Sigmoid colon (tissue), 3 donors: ENCODE measurements around the gene POU5F1.

Source experiments
- CTCF ChIP-seq, 4 experiments: fragments of 450-650 bp in 3 of 4; fragments of 200-600 bp in 1 of 4; IDR thresholded peaks; one replicate each; pipeline ENCODE4 v1.5.1; 2016 to 2019; ENCODE audit warnings: antibody characterized with exemption in 4 of 4, mild to moderate bottlenecking in 3 of 4, moderate library complexity in 2 of 4
- POLR2A ChIP-seq, 2 donors: fragments of 450-650 bp; IDR thresholded peaks; one replicate each; pipeline ENCODE4 v1.6.1; 2016; ENCODE audit warnings: antibody characterized with exemption in 2 of 2, mild to moderate bottlenecking in 2 of 2, moderate library complexity in 2 of 2

- TF ChIP-seq CTCF (IDR thresholded peaks at IDR 0.05) (no peak), POLR2A (IDR thresholded peaks at IDR 0.05) (no peak)
Measured at GRCh38 chr6:31157513-31158139, 12.9 kb downstream of the POU5F1 start, which contains the start of gene CCHCR1.
